GM10248 (cell line): ENCODE results near the gene TPX2.

Source experiments
- CTCF ChIA-PET: fragments of 300-600 bp; sonication (Branson Sonifier 250); formaldehyde crosslinking; extraction: SDS; loops from one replicate; lab custom pipeline; 2021; ENCODE audit warnings: antibody characterized with exemption; lab: Yijun Ruan, JAX
- POLR2A ChIA-PET: fragments of 350-650 bp; sonication (Branson Sonifier 250); formaldehyde crosslinking; extraction: SDS; loops from one replicate; lab custom pipeline; 2020; ENCODE audit warnings: antibody characterized with exemption; lab: Yijun Ruan, JAX
- DNase-seq: peaks from one replicate; pipeline ENCODE4 v3.0.0; 2012; ENCODE audit errors: extremely low spot score
- CTCF ChIP-seq: IDR thresholded peaks from 2 replicates; pipeline ENCODE4 v1.5.1; 2012; ENCODE audit warnings: mild to moderate bottlenecking, low read depth; ENCODE audit errors: extremely low read depth, missing control alignments, control extremely low read depth

The TPX2 gene

GRCh38 chr20:31706607-31707257 lies 32.4 kb upstream of the TPX2 start:
- no peak for DNase-seq
- CTCF ChIA-PET: interaction anchor here (0.7 to 4.2 kb wide), 9 partner anchors 9 to 146 kb away, joined by 3 to 34 read pairs (median 7); partner anchors contain the start of gene BCL2L1
- no peak for TF ChIP-seq CTCF
- POLR2A ChIA-PET: interaction anchor here (1.5 kb wide), 1 partner anchor 11 kb away, joined by 4 read pairs; no protein-coding TSS in a partner anchor

- DNase-seq: no peak
- TF ChIP-seq CTCF: no peak
- ChIA-PET POLR2A (no interaction called here), CTCF (interaction anchor here (0.7 to 4.2 kb wide), 9 partner anchors 9 to 145 kb away, joined by 3 to 34 read pairs (median 7); partner anchors contain the start of gene BCL2L1)
Measured at GRCh38 chr20:31707258-31707615, 31.9 kb upstream of the TPX2 start.

GRCh38 chr20:31707994-31708735 lies 30.9 kb upstream of the TPX2 start:
- no peak for TF ChIP-seq CTCF
- CTCF ChIA-PET: interaction anchor here (1.2 to 4.2 kb wide), 6 partner anchors 9 to 47 kb away, joined by 6 to 34 read pairs (median 10); partner anchors contain the start of gene BCL2L1
- no peak for DNase-seq
- POLR2A ChIA-PET: interaction anchor here (1.2 kb wide), 1 partner anchor 9 kb away, joined by 5 read pairs; no protein-coding TSS in a partner anchor

GRCh38 chr20:31708736-31709534 lies 30.2 kb upstream of the TPX2 start:
- ChIA-PET CTCF (interaction anchor here (1.2 to 4.0 kb wide), 5 partner anchors 10 to 47 kb away, joined by 3 to 21 read pairs (median 9); no protein-coding TSS in a partner anchor), POLR2A (interaction anchor here (1.2 kb wide), 1 partner anchor 9 kb away, joined by 5 read pairs; no protein-coding TSS in a partner anchor)
- no peak for DNase-seq
- no peak for TF ChIP-seq CTCF

GRCh38 chr20:31709939-31710338 lies 29.2 kb upstream of the TPX2 start:
- TF ChIP-seq CTCF: no peak
- CTCF ChIA-PET: interaction anchor here (1.5 to 7.2 kb wide), 7 partner anchors 10 to 97 kb away, joined by 3 to 52 read pairs (median 9); partner anchors contain the start of gene BCL2L1
- POLR2A ChIA-PET: no interaction called here
- DNase-seq: no peak

GRCh38 chr20:31710423-31711108 lies 28.5 kb upstream of the TPX2 start:
- ChIA-PET CTCF (interaction anchor here (1.4 to 7.2 kb wide), 9 partner anchors 10 to 150 kb away, joined by 3 to 52 read pairs (median 8); partner anchors contain the start of gene BCL2L1), POLR2A (no interaction called here)
- no peak for TF ChIP-seq CTCF
- no peak for DNase-seq
